DOHH2 (cell line): ENCODE results near the gene TMEM174.

Experiments used
- H3F3A ChIP-seq: fragments of 200-600 bp; sonication (generic), shearing (Covaris generic); 2 replicates; pipeline ENCODE4 v1.6.0; 2016; ENCODE audit warnings: antibody characterized with exemption, mild to moderate bottlenecking; ENCODE audit not compliant: control insufficient read depth, insufficient read depth
- H3K27ac ChIP-seq: fragments of 200-600 bp; sonication (generic); 2 replicates; pipeline ENCODE4 v1.5.1; 2014; ENCODE audit warnings: low read depth, mild to moderate bottlenecking, low read length, moderate library complexity
- H3K27me3 ChIP-seq: fragments of 200-600 bp; sonication (generic); 2 replicates; pipeline ENCODE4 v1.6.1; 2014; ENCODE audit warnings: mild to moderate bottlenecking, low read length, mixed read lengths; ENCODE audit not compliant: control insufficient read depth
- H3K36me3 ChIP-seq: fragments of 200-600 bp; sonication (generic); 2 replicates; pipeline ENCODE4 v1.6.1; 2014; ENCODE audit warnings: mild to moderate bottlenecking, low read length, moderate library complexity, mixed read lengths; ENCODE audit not compliant: control insufficient read depth
- H3K4me1 ChIP-seq: fragments of 200-600 bp; sonication (generic); 2 replicates; pipeline ENCODE4 v1.6.1; 2014; ENCODE audit warnings: mild to moderate bottlenecking, low read length, mixed read lengths; ENCODE audit not compliant: control insufficient read depth
- H3K4me2 ChIP-seq: fragments of 200-600 bp; sonication (generic); 2 replicates; pipeline ENCODE4 v1.6.0; 2014; ENCODE audit warnings: mild to moderate bottlenecking, low read length, moderate library complexity
- H3K4me3 ChIP-seq: fragments of 200-600 bp; sonication (generic); 2 replicates; pipeline ENCODE4 v1.5.1; 2014; ENCODE audit warnings: mild to moderate bottlenecking, low read length, mixed read lengths
- H3K79me2 ChIP-seq: fragments of 200-600 bp; sonication (generic); 2 replicates; pipeline ENCODE4 v1.6.1; 2014; ENCODE audit warnings: mild to moderate bottlenecking, low read length, mixed read lengths; ENCODE audit not compliant: control insufficient read depth
- H3K9me2 ChIP-seq: fragments of 200-600 bp; sonication (generic); replicated peaks from 2 replicates; pipeline ENCODE4 v1.6.1; 2014; ENCODE audit warnings: mild to moderate bottlenecking, low read length, mixed read lengths; ENCODE audit not compliant: control insufficient read depth
- H3K9me3 ChIP-seq: fragments of 200-600 bp; sonication (generic); 2 replicates; pipeline ENCODE4 v1.6.1; 2014; ENCODE audit warnings: antibody characterized with exemption, low read length, mixed read lengths; ENCODE audit not compliant: control insufficient read depth, insufficient read depth
- H4K20me1 ChIP-seq: fragments of 200-600 bp; sonication (generic); 2 replicates; pipeline ENCODE4 v1.6.0; 2014; ENCODE audit warnings: low read depth, mild to moderate bottlenecking, antibody characterized with exemption, low read length, moderate library complexity; ENCODE audit not compliant: control insufficient read depth, insufficient read depth
- CTCF ChIP-seq: fragments of 200-600 bp; sonication (generic); IDR thresholded peaks from one replicate; pipeline ENCODE4 v1.5.1; 2014; ENCODE audit warnings: antibody characterized with exemption, mild to moderate bottlenecking, low read depth, low read length; ENCODE audit not compliant: poor library complexity, severe bottlenecking
- EZH2phosphoT487 ChIP-seq: fragments of 200-600 bp; sonication (generic); IDR thresholded peaks from 2 replicates; pipeline ENCODE4 v1.6.1; 2017; ENCODE audit warnings: borderline replicate concordance, mild to moderate bottlenecking, antibody characterized with exemption, low read length, moderate library complexity, mixed read lengths

The TMEM174 gene

GRCh38 chr5:73131711-73132425 lies 41.1 kb upstream of the TMEM174 start:
- Histone ChIP-seq H3K4me3 (no peak overlapping the region), H3K9me3 (no peaks in the 10 kb centered on the region), H4K20me1 (no peaks in the 10 kb centered on the region), H3K79me2 (no peaks in the 10 kb centered on the region), H3K4me2 (no peak overlapping the region), H3K36me3 (no peaks in the 10 kb centered on the region), H3K4me1 (peaks cover 22% of the 10 kb centered on the region), H3F3A (no peaks in the 10 kb centered on the region), H3K9me2 (no peaks in the 10 kb centered on the region), H3K27ac (no peak overlapping the region), H3K27me3 (no peaks in the 10 kb centered on the region)
- TF ChIP-seq EZH2phosphoT487 (no peak), CTCF (no peak)

GRCh38 chr5:73132759-73133158 lies 40.2 kb upstream of the TMEM174 start:
- TF ChIP-seq CTCF (no peak), EZH2phosphoT487 (no peak)
- no peaks in the 10 kb centered on the region for H4K20me1 ChIP-seq
- peaks cover 27% of the 10 kb centered on the region for H3K4me1 ChIP-seq
- H3F3A ChIP-seq: no peaks in the 10 kb centered on the region
- no peak overlapping the region for H3K4me3 ChIP-seq
- H3K27me3 ChIP-seq: no peaks in the 10 kb centered on the region
- no peaks in the 10 kb centered on the region for H3K9me3 ChIP-seq
- no peak overlapping the region for H3K4me2 ChIP-seq
- H3K79me2 ChIP-seq: no peaks in the 10 kb centered on the region
- H3K9me2 ChIP-seq: no peaks in the 10 kb centered on the region
- no peak overlapping the region for H3K27ac ChIP-seq
- no peaks in the 10 kb centered on the region for H3K36me3 ChIP-seq

GRCh38 chr5:73135021-73135420 lies 38.0 kb upstream of the TMEM174 start:
- Histone ChIP-seq H3K27me3 (no peaks in the 10 kb centered on the region), H4K20me1 (no peaks in the 10 kb centered on the region), H3K4me2 (no peak overlapping the region), H3K27ac (no peak overlapping the region), H3K79me2 (no peaks in the 10 kb centered on the region), H3K4me1 (peaks cover 27% of the 10 kb centered on the region), H3F3A (no peaks in the 10 kb centered on the region), H3K4me3 (no peak overlapping the region), H3K9me3 (no peaks in the 10 kb centered on the region), H3K36me3 (no peaks in the 10 kb centered on the region), H3K9me2 (no peaks in the 10 kb centered on the region)
- TF ChIP-seq EZH2phosphoT487: no peak
- no peak for TF ChIP-seq CTCF
